ENCODE results near the gene CUL2.
"Not testable (repeated sequence)": the region's sequence is repeated elsewhere in the genome, so short reads cannot be mapped to it uniquely, and the experiment has no call there.

The CUL2 gene

DNA sequence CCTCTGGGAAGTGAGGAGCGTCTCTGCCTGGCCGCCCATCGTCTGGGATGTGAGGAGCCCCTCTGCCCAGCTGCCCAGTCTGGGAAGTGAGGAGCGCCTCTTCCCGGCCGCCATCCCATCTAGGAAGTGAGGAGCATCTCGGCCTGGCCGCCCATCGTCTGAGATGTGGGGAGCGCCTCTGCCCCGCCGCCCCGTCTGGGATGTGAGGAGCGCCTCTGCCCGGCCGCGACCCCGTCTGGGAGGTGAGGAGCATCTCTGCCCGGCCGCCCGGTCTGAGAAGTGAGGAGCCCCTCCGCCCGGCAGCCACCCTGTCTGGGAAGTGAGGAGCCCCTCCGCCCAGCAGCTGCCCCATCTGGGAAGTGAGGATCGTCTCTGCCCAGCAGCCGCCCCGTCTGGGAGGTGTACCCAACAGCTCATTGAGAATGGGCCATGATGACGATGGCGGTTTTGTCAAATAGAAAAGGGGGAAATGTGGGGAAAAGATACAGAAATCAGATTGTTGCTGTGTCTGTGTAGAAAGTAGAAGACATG is 113.7 kb downstream of the CUL2 start:
- not testable (repeated sequence) for H3K36me3 Mint-ChIP-seq (ENCODE audit: insufficient read depth); H3K4me1 Mint-ChIP-seq (ENCODE audit: low read depth in 2 of 2); H3K4me3 Mint-ChIP-seq; H3K27ac Mint-ChIP-seq; DNase-seq; ATAC-seq (replicated peaks)
- Mint-ChIP-seq H3K27me3 (peaks cover 0 to 13% of the 10 kb centered on the region in 2 donors), H3K9me3 (peaks cover 1 to 16% of the 10 kb centered on the region in 2 donors)

- H3K27ac Mint-ChIP-seq; ATAC-seq (replicated peaks); H3K36me3 Mint-ChIP-seq (ENCODE audit: insufficient read depth); DNase-seq; H3K4me3 Mint-ChIP-seq; H3K4me1 Mint-ChIP-seq (ENCODE audit: low read depth in 2 of 2): not testable (repeated sequence)
- peaks cover 10 to 13% of the 10 kb centered on the region in 2 donors for H3K27me3 Mint-ChIP-seq
- H3K9me3 Mint-ChIP-seq: peaks cover 1 to 16% of the 10 kb centered on the region in 2 donors
Measured at GRCh38 chr10:34974364-34975065, 115.6 kb downstream of the CUL2 start.

DNA sequence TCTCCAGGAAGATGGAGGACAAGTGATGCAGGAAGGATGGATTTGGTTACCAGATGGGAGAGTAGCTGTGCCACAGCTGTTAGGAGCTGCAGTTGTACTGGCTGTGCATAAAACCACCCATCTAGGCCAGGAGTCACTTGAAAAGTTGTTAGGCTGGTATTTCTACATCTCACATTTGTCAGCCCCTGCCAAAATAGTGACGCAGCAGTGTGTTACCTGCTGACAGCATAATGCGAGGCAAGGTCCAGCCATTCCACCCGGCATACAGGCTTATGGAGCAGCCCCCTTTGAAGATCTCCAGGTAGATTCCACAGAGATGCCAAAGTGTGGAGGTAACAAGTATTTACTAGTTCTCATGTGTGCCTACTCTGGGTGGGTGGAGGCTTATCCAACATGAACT is 116.4 kb downstream of the CUL2 start:
- H3K27me3 Mint-ChIP-seq: peaks cover 10 to 18% of the 10 kb centered on the region in 2 donors
- not testable (repeated sequence) for H3K4me1 Mint-ChIP-seq (ENCODE audit: low read depth in 2 of 2); DNase-seq; ATAC-seq (replicated peaks); H3K36me3 Mint-ChIP-seq (ENCODE audit: insufficient read depth); H3K27ac Mint-ChIP-seq; H3K4me3 Mint-ChIP-seq
- H3K9me3 Mint-ChIP-seq: peaks cover 1 to 16% of the 10 kb centered on the region in 2 donors

- Mint-ChIP-seq H3K9me3 (peaks cover 1 to 16% of the 10 kb centered on the region in 2 donors), H3K27me3 (peaks cover 4 to 19% of the 10 kb centered on the region in 2 donors)
- not testable (repeated sequence) for H3K4me3 Mint-ChIP-seq; DNase-seq; ATAC-seq (replicated peaks); H3K4me1 Mint-ChIP-seq (ENCODE audit: low read depth in 2 of 2); H3K27ac Mint-ChIP-seq; H3K36me3 Mint-ChIP-seq (ENCODE audit: insufficient read depth)
Measured at GRCh38 chr10:34973121-34973520, 117.0 kb downstream of the CUL2 start.

DNA sequence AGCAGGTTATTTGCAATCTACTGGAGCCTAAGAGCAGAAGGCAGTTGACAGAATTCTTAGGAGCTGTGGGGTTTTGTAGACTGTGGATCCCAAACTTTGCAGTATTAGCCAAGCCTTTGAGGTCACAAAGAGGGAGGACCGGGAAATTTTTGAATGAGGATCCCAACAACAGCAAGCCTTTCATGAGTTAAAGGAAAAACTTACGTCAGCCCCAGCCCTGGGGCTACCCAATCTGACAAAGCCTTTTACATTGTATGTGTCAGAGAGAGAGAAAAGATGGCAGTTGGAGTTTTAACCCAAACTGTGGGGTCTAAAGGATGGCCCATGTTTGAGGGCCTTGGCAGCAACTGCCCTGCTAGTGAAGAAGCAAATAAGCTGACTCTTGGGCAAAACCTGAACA is 117.5 kb downstream of the CUL2 start:
- not testable (repeated sequence) for ATAC-seq (replicated peaks); H3K4me3 Mint-ChIP-seq; H3K27ac Mint-ChIP-seq; H3K36me3 Mint-ChIP-seq (ENCODE audit: insufficient read depth); H3K4me1 Mint-ChIP-seq (ENCODE audit: low read depth in 2 of 2); DNase-seq
- peaks cover 1 to 16% of the 10 kb centered on the region in 2 donors for H3K9me3 Mint-ChIP-seq
- peaks cover 0 to 20% of the 10 kb centered on the region in 2 donors for H3K27me3 Mint-ChIP-seq

DNA sequence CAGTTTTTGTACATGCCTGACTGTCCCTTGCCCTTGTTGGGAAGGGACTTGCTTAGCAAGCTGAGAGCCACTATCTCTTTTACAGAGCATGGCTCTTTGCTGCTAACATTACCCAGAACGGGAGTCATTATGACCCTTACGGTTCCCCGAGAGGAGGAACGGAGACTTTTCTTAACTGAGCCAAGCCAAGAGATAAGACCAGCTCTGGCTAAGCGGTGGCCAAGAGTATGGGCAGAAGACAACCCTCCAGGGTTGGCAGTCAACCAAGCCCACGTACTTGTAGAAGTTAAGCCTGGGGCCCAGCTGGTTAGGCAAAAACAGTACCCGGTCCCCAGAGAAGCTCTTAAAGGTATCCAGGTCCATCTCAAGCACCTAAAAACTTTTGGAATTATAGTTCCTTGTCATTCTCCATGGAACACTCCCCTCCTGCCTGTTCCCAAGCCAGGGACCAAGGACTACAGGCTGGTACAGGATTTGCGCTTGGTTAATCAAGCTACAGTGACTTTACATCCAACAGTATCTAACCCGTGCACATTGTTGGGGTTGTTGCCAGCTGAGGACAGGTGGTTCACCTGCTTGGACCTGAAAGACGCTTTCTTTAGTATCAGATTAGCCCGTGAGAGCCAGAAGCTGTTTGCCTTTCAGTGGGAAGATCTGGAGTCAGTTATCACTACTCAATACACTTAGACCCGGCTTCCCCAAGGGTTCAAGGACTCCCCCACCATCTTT is 118.4 kb downstream of the CUL2 start:
- not testable (repeated sequence) for H3K36me3 Mint-ChIP-seq (ENCODE audit: insufficient read depth); DNase-seq; H3K4me3 Mint-ChIP-seq; H3K4me1 Mint-ChIP-seq (ENCODE audit: low read depth in 2 of 2); H3K27ac Mint-ChIP-seq; ATAC-seq (replicated peaks)
- Mint-ChIP-seq H3K27me3 (peaks cover 0 to 27% of the 10 kb centered on the region in 2 donors), H3K9me3 (peaks cover 0 to 16% of the 10 kb centered on the region in 2 donors)

GRCh38 chr10:34969171-34969570 is 121.0 kb downstream of the CUL2 start:
- DNase-seq (no peak), ATAC-seq (replicated peaks) (no peak)
- Mint-ChIP-seq H3K9me3 (no peaks in the 10 kb centered on the region), H3K4me1 (ENCODE audit: low read depth in 2 of 2) (no peaks in the 10 kb centered on the region), H3K27me3 (peaks cover 0 to 29% of the 10 kb centered on the region in 2 donors), H3K27ac (no peak overlapping the region), H3K4me3 (no peak overlapping the region), H3K36me3 (ENCODE audit: insufficient read depth) (peaks cover 2% of the 10 kb centered on the region)

- Mint-ChIP-seq H3K4me1 (ENCODE audit: low read depth in 2 of 2) (no peaks in the 10 kb centered on the region), H3K9me3 (no peaks in the 10 kb centered on the region), H3K4me3 (no peak overlapping the region), H3K36me3 (ENCODE audit: insufficient read depth) (peaks cover 4% of the 10 kb centered on the region), H3K27me3 (peaks cover 0 to 36% of the 10 kb centered on the region in 2 donors), H3K27ac (no peak overlapping the region)
- DNase-seq (no peak), ATAC-seq (replicated peaks) (no peak)
Measured at GRCh38 chr10:34967335-34967880, 122.7 kb downstream of the CUL2 start.

GRCh38 chr10:34966451-34966850 is 123.7 kb downstream of the CUL2 start:
- H3K9me3 Mint-ChIP-seq: no peaks in the 10 kb centered on the region
- H3K27ac Mint-ChIP-seq: no peak overlapping the region
- peaks cover 4% of the 10 kb centered on the region for H3K36me3 Mint-ChIP-seq (ENCODE audit: insufficient read depth)
- DNase-seq (no peak), ATAC-seq (replicated peaks) (no peak)
- H3K27me3 Mint-ChIP-seq: peaks cover 0 to 36% of the 10 kb centered on the region in 2 donors
- H3K4me3 Mint-ChIP-seq: no peak overlapping the region
- no peaks in the 10 kb centered on the region for H3K4me1 Mint-ChIP-seq (ENCODE audit: low read depth in 2 of 2)

DNA sequence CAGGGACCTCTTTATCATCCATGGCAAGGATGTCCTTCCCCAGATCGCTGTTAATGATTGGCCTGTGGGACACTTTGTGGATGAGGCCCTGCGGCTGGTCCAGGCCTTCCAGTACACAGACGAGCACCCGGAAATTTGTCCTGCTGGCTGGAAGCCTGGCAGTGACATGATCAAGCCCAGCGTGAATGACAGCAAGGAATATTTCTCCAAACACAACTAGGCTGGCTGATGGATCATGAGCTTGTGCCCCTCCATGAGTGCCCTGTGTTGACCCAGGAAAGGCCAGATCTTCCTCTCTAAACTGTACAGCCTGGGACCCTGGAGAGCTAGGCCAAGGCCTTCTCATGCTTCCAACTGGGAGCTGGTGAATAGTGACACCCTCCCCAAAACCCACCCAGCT is 124.1 kb downstream of the CUL2 start:
- Mint-ChIP-seq H3K4me1 (ENCODE audit: low read depth in 2 of 2) (no peaks in the 10 kb centered on the region), H3K27ac (no peak overlapping the region), H3K4me3 (no peak overlapping the region), H3K36me3 (ENCODE audit: insufficient read depth) (peaks cover 4% of the 10 kb centered on the region), H3K27me3 (peaks cover 0 to 36% of the 10 kb centered on the region in 2 donors), H3K9me3 (no peaks in the 10 kb centered on the region)
- ATAC-seq (replicated peaks) (no peak), DNase-seq (no peak)

GRCh38 chr10:34964166-34964800 is 125.9 kb downstream of the CUL2 start:
- H3K27ac Mint-ChIP-seq: no peak overlapping the region

GRCh38 chr10:34962866-34963265 is 127.3 kb downstream of the CUL2 start:
- no peak overlapping the region for H3K4me3 Mint-ChIP-seq
- H3K36me3 Mint-ChIP-seq (ENCODE audit: insufficient read depth): peaks cover 4% of the 10 kb centered on the region
- no peak for DNase-seq
- ATAC-seq (replicated peaks): no peak
- H3K4me1 Mint-ChIP-seq (ENCODE audit: low read depth in 2 of 2): no peaks in the 10 kb centered on the region
- H3K9me3 Mint-ChIP-seq: no peaks in the 10 kb centered on the region
- no peak overlapping the region for H3K27ac Mint-ChIP-seq
- H3K27me3 Mint-ChIP-seq: peaks cover 0 to 18% of the 10 kb centered on the region in 2 donors

More at GRCh38 chr10:34964166-34964800, 125.9 kb downstream of the CUL2 start:
- ATAC-seq (replicated peaks): no peak
- H3K9me3 Mint-ChIP-seq: no peaks in the 10 kb centered on the region
- DNase-seq: no peak
- H3K4me1 Mint-ChIP-seq (ENCODE audit: low read depth in 2 of 2): no peaks in the 10 kb centered on the region
- H3K27me3 Mint-ChIP-seq: peaks cover 0 to 24% of the 10 kb centered on the region in 2 donors
- H3K4me3 Mint-ChIP-seq: no peak overlapping the region
- peaks cover 4% of the 10 kb centered on the region for H3K36me3 Mint-ChIP-seq (ENCODE audit: insufficient read depth)

GRCh38 chr10:34960983-34961382 is 129.2 kb downstream of the CUL2 start:
- Mint-ChIP-seq H3K36me3 (ENCODE audit: insufficient read depth) (peaks cover 4% of the 10 kb centered on the region), H3K9me3 (no peaks in the 10 kb centered on the region), H3K27ac (no peak overlapping the region), H3K4me3 (no peak overlapping the region), H3K4me1 (ENCODE audit: low read depth in 2 of 2) (no peaks in the 10 kb centered on the region), H3K27me3 (peaks cover 0 to 9% of the 10 kb centered on the region in 2 donors)
- DNase-seq: no peak
- ATAC-seq (replicated peaks): no peak

All from effector memory CD8-positive, alpha-beta T cell (primary cell).